Epithelial cell of esophagus (primary cell): Measurements from ENCODE around the gene DCUN1D3.
A peak's percentile ranks its signal among the peaks of the same experiment; 100 is the strongest.

Source experiments
- DNase-seq: peaks from one replicate; pipeline ENCODE4 v3.0.0; 2010; ENCODE audit warnings: low read depth
- H3K4me3 ChIP-seq: 2 replicates; pipeline ENCODE4 v1.5.1; 2011; ENCODE audit warnings: mild to moderate bottlenecking, low read length, control low read depth
- CTCF ChIP-seq: IDR thresholded peaks from 2 replicates; pipeline ENCODE4 v1.5.1; 2011; ENCODE audit warnings: low read depth, mild to moderate bottlenecking, low read length, control low read depth, inconsistent platforms; ENCODE audit not compliant: insufficient read depth; ENCODE audit errors: missing control alignments

DCUN1D3 gene

DNA sequence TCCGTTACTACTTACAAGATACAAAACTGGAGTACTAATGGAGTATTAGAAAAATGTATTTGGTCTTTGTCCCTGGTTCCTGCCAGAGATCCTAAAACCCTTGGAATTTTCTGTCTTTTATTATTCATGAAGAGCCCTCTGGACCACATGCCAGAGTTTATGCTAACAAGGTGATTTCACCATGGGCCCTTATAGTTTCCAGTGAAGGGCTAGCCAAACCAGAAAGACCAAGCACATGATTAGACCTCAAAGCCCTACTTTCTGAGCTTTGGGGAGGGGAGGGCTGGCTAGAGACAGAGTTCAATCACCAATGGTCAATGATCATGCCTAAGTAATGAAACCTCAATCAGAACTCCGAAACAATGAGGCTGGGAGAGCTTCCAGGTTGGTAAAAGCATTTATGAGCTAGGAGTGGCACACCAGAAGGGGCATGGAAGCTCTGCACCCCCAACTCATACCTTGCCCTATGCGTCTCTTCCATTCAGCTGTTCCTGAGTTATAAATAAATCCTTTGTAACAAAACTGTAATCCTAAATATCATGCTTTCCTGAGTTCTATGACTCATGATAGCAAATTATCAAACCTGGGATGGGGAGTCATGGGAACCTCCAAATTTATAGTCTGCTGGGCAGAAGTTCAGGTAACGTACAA is 10.4 kb downstream of the DCUN1D3 start:
- DNase-seq: no peak
- TF ChIP-seq CTCF: no peak

DNA sequence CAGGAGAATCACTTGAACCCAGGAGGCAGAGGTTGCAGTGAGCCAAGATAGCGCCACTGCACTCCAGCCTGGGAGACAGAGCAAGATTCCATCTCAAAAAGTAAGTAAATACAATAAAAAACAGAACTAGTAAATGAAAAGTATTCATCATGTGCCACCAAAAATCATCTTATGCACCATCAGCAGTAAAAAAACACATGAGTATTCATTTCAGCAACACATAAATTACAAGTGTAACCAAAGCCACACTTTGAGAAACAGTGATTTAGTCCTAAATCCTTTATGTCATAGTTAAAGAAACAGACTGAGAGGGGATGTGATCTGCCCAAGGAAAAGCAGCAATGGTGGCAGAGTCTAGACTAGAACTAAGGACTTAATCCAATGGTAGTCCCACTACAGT is 13.0 kb downstream of the DCUN1D3 start:
- H3K4me3 ChIP-seq: no peak overlapping the region
- DNase-seq: no peak
- TF ChIP-seq CTCF: no peak

More for the DNA sequence above, 10.4 kb downstream of the DCUN1D3 start:
- H3K4me3 ChIP-seq: no peak overlapping the region

DNA sequence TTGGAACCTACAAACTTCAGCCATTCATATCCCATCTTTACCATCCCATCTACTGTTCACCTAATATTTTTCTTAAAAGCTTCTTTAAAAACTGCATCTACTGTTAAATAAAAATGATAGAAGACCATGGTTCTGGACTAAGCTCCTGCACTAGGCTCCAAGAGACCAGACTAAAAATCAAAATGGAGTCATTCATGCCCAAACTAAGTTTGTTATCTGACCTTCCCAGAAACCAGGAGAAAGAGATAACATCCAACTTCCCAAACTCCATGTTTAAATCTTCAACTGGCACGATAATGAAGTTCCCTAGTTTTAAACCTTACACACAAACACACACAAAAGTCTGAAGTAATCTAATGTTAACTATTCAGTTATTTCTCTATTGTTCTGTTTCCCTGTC is 13.8 kb downstream of the DCUN1D3 start:
- TF ChIP-seq CTCF: no peak
- no peak overlapping the region for H3K4me3 ChIP-seq
- DNase-seq: no peak

GRCh38 chr16:20884240-20884556 is 16.0 kb downstream of the DCUN1D3 start:
- no peak overlapping the region for H3K4me3 ChIP-seq
- no peak for TF ChIP-seq CTCF
- DNase-seq: peak; percentile 50

GRCh38 chr16:20883554-20884239 is 16.5 kb downstream of the DCUN1D3 start:
- no peak for TF ChIP-seq CTCF
- no peak overlapping the region for H3K4me3 ChIP-seq

DNA sequence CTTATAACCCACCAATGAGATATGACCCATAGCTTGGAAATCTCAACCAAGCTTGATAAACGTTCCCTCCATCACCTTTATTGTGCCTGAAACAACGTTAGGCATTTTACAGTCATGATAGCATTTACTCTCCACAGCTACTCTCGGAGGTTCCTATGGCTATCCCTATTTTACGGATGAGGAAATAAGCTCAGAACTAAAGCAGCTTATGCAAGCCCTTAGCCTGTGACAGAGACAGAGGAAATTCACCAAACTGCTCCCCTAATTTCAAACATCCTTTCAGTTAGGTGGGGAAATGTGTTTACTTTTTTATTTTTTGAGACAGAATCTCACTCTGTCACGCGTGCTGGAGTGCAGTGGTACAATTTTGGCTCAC is 18.7 kb downstream of the DCUN1D3 start:
- no peak overlapping the region for H3K4me3 ChIP-seq
- TF ChIP-seq CTCF: no peak
- no peak for DNase-seq

More at GRCh38 chr16:20883554-20884239, 16.5 kb downstream of the DCUN1D3 start:
- no peak for DNase-seq

DNA sequence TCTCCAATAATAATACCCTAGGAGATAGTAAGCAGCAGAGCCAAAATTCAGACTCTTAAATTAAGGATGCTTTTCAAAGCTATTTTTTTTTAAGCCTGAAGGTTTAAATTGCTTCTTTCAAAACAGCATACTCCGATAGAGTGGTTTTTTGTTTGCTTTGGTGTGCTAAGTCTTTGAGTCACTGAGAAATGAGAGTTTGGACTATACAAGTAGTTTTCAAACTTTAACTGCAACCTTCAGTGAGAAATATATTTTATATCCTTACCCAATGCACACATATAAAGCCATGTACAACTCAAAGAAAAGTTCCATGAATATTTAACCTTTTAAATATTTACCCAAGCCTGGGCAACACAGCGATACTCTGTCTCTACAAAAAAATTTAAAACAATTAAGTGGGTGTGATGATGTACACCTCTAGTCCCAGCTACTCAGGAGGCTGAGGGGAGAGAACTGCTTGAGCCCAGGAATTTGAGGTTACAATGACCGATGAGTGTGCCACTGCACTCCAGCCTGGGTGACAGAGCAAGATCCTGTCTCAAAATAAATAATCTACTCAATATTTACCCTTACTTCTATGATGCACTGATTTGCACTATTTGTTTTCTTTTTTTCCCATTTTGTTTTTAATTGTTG is 19.2 kb downstream of the DCUN1D3 start:
- no peak for TF ChIP-seq CTCF
- DNase-seq: no peak
- no peak overlapping the region for H3K4me3 ChIP-seq
